ENCODE results near the gene IL17RD. TPM values are rescaled to one million over a fixed set of nuclear protein-coding genes. Genes with fewer than 3 reads are reported as not detected.

Gene IL17RD
- total and polyA plus RNA-seq, 9 of the 15 experiments (the other 6 are each of a cell fraction or from before 2014, with no cell fraction given), result under 0.01 to 0.09 (median 0.04) TPM; not detected in 4

- TF ChIP-seq TFAP4 (CRISPR knock-in tag; IDR thresholded peaks at IDR 0.05; ENCODE audit: borderline replicate concordance) (no peak), EHMT2 (IDR thresholded peaks at IDR 0.05) (no peak), BCLAF1 (IDR thresholded peaks at IDR 0.05; ENCODE audit: borderline replicate concordance in 1 of 2, control insufficient read depth in 1 of 2, low read depth in 2 of 2, low read length in 1 of 2) (no peak), ETS1 (conservative IDR thresholded peaks at IDR 0.05; ENCODE audit: control insufficient read depth, low read depth, low read length) (no peak), SAP30 (IDR thresholded peaks at IDR 0.05; ENCODE audit: borderline replicate concordance, insufficient read depth, low read depth, low read length, poor library complexity, severe bottlenecking) (no peak), ZFP36 (IDR thresholded peaks at IDR 0.05; ENCODE audit: low read depth, low read length, partially characterized antibody) (no peak)
These were observed 15.0 kb downstream of the IL17RD start (continued) for GRCh38 chr3:57150113-57150581.

Data from K562 (cell line).